T47D (cell line): Measurements from ENCODE around the gene HEY2.
A peak's percentile ranks its signal among the peaks of the same experiment; 100 is the strongest.

ENCODE experiments used
- DNase-seq, 2 experiments: peaks; one replicate each; pipeline versions ENCODE4 v3.0.0 to v3.0.0-alpha.2; 2011 to 2012; ENCODE audit warnings: low read depth in 1 of 2, low spot score in 1 of 2
- JUND ChIP-seq: IDR thresholded peaks from 2 replicates; pipeline ENCODE4 v1.6.1; 2012; ENCODE audit warnings: low read depth
- in situ Hi-C: cut with HindIII; loops from 2 replicates; pipeline ENCODE4 v1.10.0; 2016; ENCODE audit warnings: low sequenced_read_pairs, low pct_unique_long_range_greater_than_20kb

HEY2 gene

GRCh38 chr6:125729983-125730382, 19.4 kb upstream of the HEY2 start:
- DNase-seq, result no peak
- TF ChIP-seq JUND, result no peak
- in situ Hi-C loops, result no loop called here

- in situ Hi-C loops, result no loop called here
- no peak for TF ChIP-seq JUND
- no peak for DNase-seq
Observed at GRCh38 chr6:125732398-125732797, 17.0 kb upstream of the HEY2 start.

GRCh38 chr6:125733516-125734300, 15.7 kb upstream of the HEY2 start:
- in situ Hi-C loops, result no loop called here
- TF ChIP-seq JUND, result no peak
- DNase-seq, result no peak

GRCh38 chr6:125738276-125738675, 11.2 kb upstream of the HEY2 start:
- DNase-seq, result no peak
- in situ Hi-C loops, result no loop called here
- no peak for TF ChIP-seq JUND

GRCh38 chr6:125739364-125739763, 10.1 kb upstream of the HEY2 start:
- in situ Hi-C loops, result no loop called here
- DNase-seq, result no peak
- no peak for TF ChIP-seq JUND

GRCh38 chr6:125741336-125741735, 8.1 kb upstream of the HEY2 start:
- no peak for DNase-seq
- in situ Hi-C loops, result no loop called here
- TF ChIP-seq JUND, result no peak

- no peak for DNase-seq
- in situ Hi-C loops, result no loop called here
- TF ChIP-seq JUND, result no peak
Observed at GRCh38 chr6:125742024-125742423, 7.4 kb upstream of the HEY2 start.

GRCh38 chr6:125742464-125743120, 6.8 kb upstream of the HEY2 start:
- DNase-seq, result peak in 1 of 2 experiments; percentile 39
- in situ Hi-C loops, result no loop called here
- no peak for TF ChIP-seq JUND

- no peak for TF ChIP-seq JUND
- DNase-seq, result no peak
- in situ Hi-C loops, result no loop called here
Observed at GRCh38 chr6:125743604-125744003, 5.8 kb upstream of the HEY2 start.

- DNase-seq, result peak in 1 of 2 experiments; percentile 49
- in situ Hi-C loops, result no loop called here
Observed at GRCh38 chr6:125745281-125746018, 4.0 kb upstream of the HEY2 start.

GRCh38 chr6:125746019-125746414, 3.4 kb upstream of the HEY2 start:
- in situ Hi-C loops, result no loop called here
- no peak for DNase-seq
- no peak for TF ChIP-seq JUND

More at GRCh38 chr6:125745281-125746018, 4.0 kb upstream of the HEY2 start:
- no peak for TF ChIP-seq JUND

GRCh38 chr6:125746731-125747588, 2.5 kb upstream of the HEY2 start:
- in situ Hi-C loops, result no loop called here
- TF ChIP-seq JUND, result no peak
- DNase-seq, result no peak
